Measurements from ENCODE around the gene LTBP1.

The LTBP1 gene

DNA sequence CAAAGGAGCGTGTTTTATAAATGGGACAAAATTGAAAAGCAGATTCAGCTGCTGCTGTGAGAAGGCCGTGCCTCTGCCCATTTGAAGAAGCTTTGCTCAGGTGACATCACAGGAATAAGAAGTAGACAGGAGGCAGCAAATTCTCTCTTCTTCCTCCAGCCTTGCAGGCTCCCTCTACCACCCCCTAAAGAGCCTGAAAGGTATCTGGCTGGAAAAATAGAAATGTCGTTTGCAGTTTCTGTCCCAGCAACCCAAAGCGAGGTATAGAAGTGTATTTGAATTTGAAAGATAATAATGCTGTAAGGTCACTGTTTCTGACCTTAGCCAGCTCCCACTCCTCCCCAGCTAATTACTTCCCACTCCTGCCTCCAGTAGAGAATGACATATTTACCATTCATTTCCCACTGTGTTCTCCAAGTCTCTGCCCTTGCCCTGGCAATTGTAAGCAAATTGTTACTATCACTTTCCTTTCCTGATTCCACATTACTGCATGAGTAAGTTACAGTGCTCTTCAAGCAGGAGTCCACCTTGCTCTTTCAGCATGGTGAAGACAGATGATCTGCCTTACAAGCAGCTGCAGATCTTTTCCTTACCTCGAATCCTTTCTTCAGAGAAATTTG, 472.9 kb downstream of the LTBP1 start:
- no peaks in the 10 kb centered on the region for H3K9me3 ChIP-seq (ENCODE audit: control insufficient read depth, insufficient read depth, low read length)
- no peaks in the 10 kb centered on the region for H3K9me2 ChIP-seq (replicated peaks; ENCODE audit: control insufficient read depth, low read length)
- no peaks in the 10 kb centered on the region for H3F3A ChIP-seq (ENCODE audit: control insufficient read depth, insufficient read depth)
- no peak overlapping the region for H3K27ac ChIP-seq (ENCODE audit: low read depth, low read length)
- H3K27me3 ChIP-seq (ENCODE audit: control insufficient read depth, low read length) = no peaks in the 10 kb centered on the region
- TF ChIP-seq EZH2phosphoT487 (IDR thresholded peaks at IDR 0.05; ENCODE audit: borderline replicate concordance, low read length) = no peak
- TF ChIP-seq CTCF (IDR thresholded peaks at IDR 0.05; ENCODE audit: low read depth, low read length, poor library complexity, severe bottlenecking) = no peak
- H3K36me3 ChIP-seq (ENCODE audit: control insufficient read depth, low read length) = no peaks in the 10 kb centered on the region
- no peak overlapping the region for H3K4me2 ChIP-seq (ENCODE audit: low read length)
- no peaks in the 10 kb centered on the region for H3K79me2 ChIP-seq (ENCODE audit: control insufficient read depth, low read length)
- H3K4me3 ChIP-seq (ENCODE audit: low read length) = no peak overlapping the region
- H3K4me1 ChIP-seq (ENCODE audit: control insufficient read depth, low read length) = no peaks in the 10 kb centered on the region
- no peaks in the 10 kb centered on the region for H4K20me1 ChIP-seq (ENCODE audit: control insufficient read depth, insufficient read depth, low read depth, low read length)

GRCh38 chr2:33420726-33421125, 474.0 kb downstream of the LTBP1 start:
- H3K79me2 ChIP-seq (ENCODE audit: control insufficient read depth, low read length) = no peaks in the 10 kb centered on the region
- no peak for TF ChIP-seq EZH2phosphoT487 (IDR thresholded peaks at IDR 0.05; ENCODE audit: borderline replicate concordance, low read length)
- no peak for TF ChIP-seq CTCF (IDR thresholded peaks at IDR 0.05; ENCODE audit: low read depth, low read length, poor library complexity, severe bottlenecking)
- H3K36me3 ChIP-seq (ENCODE audit: control insufficient read depth, low read length) = no peaks in the 10 kb centered on the region
- H3K9me2 ChIP-seq (replicated peaks; ENCODE audit: control insufficient read depth, low read length) = no peaks in the 10 kb centered on the region
- no peak overlapping the region for H3K4me2 ChIP-seq (ENCODE audit: low read length)
- H3K27ac ChIP-seq (ENCODE audit: low read depth, low read length) = no peak overlapping the region
- H3K4me1 ChIP-seq (ENCODE audit: control insufficient read depth, low read length) = no peaks in the 10 kb centered on the region
- no peaks in the 10 kb centered on the region for H3F3A ChIP-seq (ENCODE audit: control insufficient read depth, insufficient read depth)
- no peak overlapping the region for H3K4me3 ChIP-seq (ENCODE audit: low read length)
- no peaks in the 10 kb centered on the region for H3K9me3 ChIP-seq (ENCODE audit: control insufficient read depth, insufficient read depth, low read length)
- H3K27me3 ChIP-seq (ENCODE audit: control insufficient read depth, low read length) = no peaks in the 10 kb centered on the region
- no peaks in the 10 kb centered on the region for H4K20me1 ChIP-seq (ENCODE audit: control insufficient read depth, insufficient read depth, low read depth, low read length)

GRCh38 chr2:33421820-33422219, 475.1 kb downstream of the LTBP1 start:
- Histone ChIP-seq H3K9me2 (replicated peaks; ENCODE audit: control insufficient read depth, low read length) (no peaks in the 10 kb centered on the region), H3K4me3 (ENCODE audit: low read length) (no peak overlapping the region), H3K9me3 (ENCODE audit: control insufficient read depth, insufficient read depth, low read length) (no peaks in the 10 kb centered on the region), H3K27ac (ENCODE audit: low read depth, low read length) (no peak overlapping the region), H3K36me3 (ENCODE audit: control insufficient read depth, low read length) (no peaks in the 10 kb centered on the region), H3K4me1 (ENCODE audit: control insufficient read depth, low read length) (no peaks in the 10 kb centered on the region), H3F3A (ENCODE audit: control insufficient read depth, insufficient read depth) (no peaks in the 10 kb centered on the region), H3K79me2 (ENCODE audit: control insufficient read depth, low read length) (no peaks in the 10 kb centered on the region), H3K27me3 (ENCODE audit: control insufficient read depth, low read length) (no peaks in the 10 kb centered on the region), H3K4me2 (ENCODE audit: low read length) (no peak overlapping the region), H4K20me1 (ENCODE audit: control insufficient read depth, insufficient read depth, low read depth, low read length) (no peaks in the 10 kb centered on the region)
- TF ChIP-seq CTCF (IDR thresholded peaks at IDR 0.05; ENCODE audit: low read depth, low read length, poor library complexity, severe bottlenecking) (no peak), EZH2phosphoT487 (IDR thresholded peaks at IDR 0.05; ENCODE audit: borderline replicate concordance, low read length) (no peak)

Measured in DOHH2 (cell line).